ENCODE data around the gene DEDD2. TPM values are rescaled to one million over a fixed set of nuclear protein-coding genes. Genes with fewer than 3 reads are reported as not detected.

Gene DEDD2
- total RNA-seq, 1 donor from 2014 or later: 27.1 TPM

- peak; percentile 30 for DNase-seq (ENCODE audit: low spot score)
- no peaks in the 10 kb centered on the region for H3K9me3 Mint-ChIP-seq (ENCODE audit: unreplicated experiment)
- peaks cover 19% of the 10 kb centered on the region for H3K4me1 Mint-ChIP-seq (ENCODE audit: unreplicated experiment)
- no peak for TF ChIP-seq CTCF (IDR thresholded peaks at IDR 0.05; ENCODE audit: unreplicated experiment)
- H3K27ac Mint-ChIP-seq (ENCODE audit: unreplicated experiment): no peak overlapping the region
- peaks cover 17% of the 10 kb centered on the region for H3K27me3 Mint-ChIP-seq (ENCODE audit: unreplicated experiment)
- H3K4me3 Mint-ChIP-seq (ENCODE audit: unreplicated experiment): peak overlapping the region; percentile 43
- H3K36me3 Mint-ChIP-seq (ENCODE audit: low read depth, unreplicated experiment): no peaks in the 10 kb centered on the region
Observed at GRCh38 chr19:42176649-42176989, 40.9 kb downstream of the DEDD2 start.

- H3K9me3 Mint-ChIP-seq (ENCODE audit: unreplicated experiment): no peaks in the 10 kb centered on the region
- no peak for DNase-seq (ENCODE audit: low spot score)
- peaks cover 18% of the 10 kb centered on the region for H3K27me3 Mint-ChIP-seq (ENCODE audit: unreplicated experiment)
- H3K36me3 Mint-ChIP-seq (ENCODE audit: low read depth, unreplicated experiment): no peaks in the 10 kb centered on the region
- peak overlapping the region; percentile 43 for H3K4me3 Mint-ChIP-seq (ENCODE audit: unreplicated experiment)
- H3K27ac Mint-ChIP-seq (ENCODE audit: unreplicated experiment): no peak overlapping the region
- TF ChIP-seq CTCF (IDR thresholded peaks at IDR 0.05; ENCODE audit: unreplicated experiment): no peak
- H3K4me1 Mint-ChIP-seq (ENCODE audit: unreplicated experiment): peaks cover 19% of the 10 kb centered on the region
Observed at GRCh38 chr19:42175952-42176648, 41.4 kb downstream of the DEDD2 start.

- Mint-ChIP-seq H3K9me3 (ENCODE audit: unreplicated experiment) (no peaks in the 10 kb centered on the region), H3K4me3 (ENCODE audit: unreplicated experiment) (no peak overlapping the region), H3K27me3 (ENCODE audit: unreplicated experiment) (peaks cover 19% of the 10 kb centered on the region), H3K36me3 (ENCODE audit: low read depth, unreplicated experiment) (no peaks in the 10 kb centered on the region), H3K4me1 (ENCODE audit: unreplicated experiment) (peaks cover 19% of the 10 kb centered on the region), H3K27ac (ENCODE audit: unreplicated experiment) (no peak overlapping the region)
- no peak for DNase-seq (ENCODE audit: low spot score)
- no peak for TF ChIP-seq CTCF (IDR thresholded peaks at IDR 0.05; ENCODE audit: unreplicated experiment)
Observed at GRCh38 chr19:42174958-42175734, 42.3 kb downstream of the DEDD2 start.

- no peaks in the 10 kb centered on the region for H3K9me3 Mint-ChIP-seq (ENCODE audit: unreplicated experiment)
- no peak overlapping the region for H3K27ac Mint-ChIP-seq (ENCODE audit: unreplicated experiment)
- H3K36me3 Mint-ChIP-seq (ENCODE audit: low read depth, unreplicated experiment): no peaks in the 10 kb centered on the region
- H3K27me3 Mint-ChIP-seq (ENCODE audit: unreplicated experiment): peaks cover 23% of the 10 kb centered on the region
- TF ChIP-seq CTCF (IDR thresholded peaks at IDR 0.05; ENCODE audit: unreplicated experiment): no peak
- H3K4me3 Mint-ChIP-seq (ENCODE audit: unreplicated experiment): peak overlapping the region; percentile 22
- no peak for DNase-seq (ENCODE audit: low spot score)
- peaks cover 19% of the 10 kb centered on the region for H3K4me1 Mint-ChIP-seq (ENCODE audit: unreplicated experiment)
Observed at GRCh38 chr19:42174188-42174587, 43.3 kb downstream of the DEDD2 start.

GRCh38 chr19:42173695-42174094, 43.8 kb downstream of the DEDD2 start:
- peaks cover 19% of the 10 kb centered on the region for H3K4me1 Mint-ChIP-seq (ENCODE audit: unreplicated experiment)
- TF ChIP-seq CTCF (IDR thresholded peaks at IDR 0.05; ENCODE audit: unreplicated experiment): no peak
- H3K9me3 Mint-ChIP-seq (ENCODE audit: unreplicated experiment): no peaks in the 10 kb centered on the region
- no peak overlapping the region for H3K4me3 Mint-ChIP-seq (ENCODE audit: unreplicated experiment)
- H3K27ac Mint-ChIP-seq (ENCODE audit: unreplicated experiment): no peak overlapping the region
- peaks cover 27% of the 10 kb centered on the region for H3K27me3 Mint-ChIP-seq (ENCODE audit: unreplicated experiment)
- no peaks in the 10 kb centered on the region for H3K36me3 Mint-ChIP-seq (ENCODE audit: low read depth, unreplicated experiment)
- DNase-seq (ENCODE audit: low spot score): no peak

Measured in endothelial cell (in vitro differentiated cells).